HG03095 (cell line): Measurements from ENCODE around the gene COL13A1.

Source experiments
- ATAC-seq: cut with Tn5 transposase; IDR thresholded peaks from one replicate; pipeline ENCODE4 v1.9.1; 2021; ENCODE audit warnings: moderate library complexity; ENCODE audit not compliant: unreplicated experiment

The COL13A1 gene

GRCh38 chr10:69801434-69802315 lies at the start of gene COL13A1:
Gene COL13A1, plus strand, starts transcription at chr10:69801906. Its CDS starts 518 bp downstream, at chr10:69802424.
- ATAC-seq: no peak

- no peak for ATAC-seq
Measured at GRCh38 chr10:69752479-69752878, 49.2 kb upstream of the COL13A1 start.

GRCh38 chr10:69756279-69756678 lies 45.4 kb upstream of the COL13A1 start:
- ATAC-seq: no peak

GRCh38 chr10:69757206-69757552 lies 44.5 kb upstream of the COL13A1 start:
- no peak for ATAC-seq

GRCh38 chr10:69757553-69758309 lies 44.0 kb upstream of the COL13A1 start:
- no peak for ATAC-seq

- no peak for ATAC-seq
Measured at GRCh38 chr10:69758310-69758728, 43.4 kb upstream of the COL13A1 start.

- no peak for ATAC-seq
Measured at GRCh38 chr10:69759641-69760040, 42.1 kb upstream of the COL13A1 start.

GRCh38 chr10:69760072-69760471 lies 41.6 kb upstream of the COL13A1 start:
- no peak for ATAC-seq

GRCh38 chr10:69761320-69761719 lies 40.4 kb upstream of the COL13A1 start:
- no peak for ATAC-seq

GRCh38 chr10:69766161-69766910 lies 35.4 kb upstream of the COL13A1 start:
- ATAC-seq: no peak

- ATAC-seq: no peak
Measured at GRCh38 chr10:69767793-69768192, 33.9 kb upstream of the COL13A1 start.

GRCh38 chr10:69768386-69768785 lies 33.3 kb upstream of the COL13A1 start:
- ATAC-seq: no peak

GRCh38 chr10:69769395-69769992 lies 32.2 kb upstream of the COL13A1 start:
- ATAC-seq: no peak

GRCh38 chr10:69772933-69773704 lies 28.6 kb upstream of the COL13A1 start:
- no peak for ATAC-seq

- no peak for ATAC-seq
Measured at GRCh38 chr10:69774596-69774995, 27.1 kb upstream of the COL13A1 start.

GRCh38 chr10:69780077-69780476 lies 21.6 kb upstream of the COL13A1 start:
- no peak for ATAC-seq

GRCh38 chr10:69781576-69781975 lies 20.1 kb upstream of the COL13A1 start:
- ATAC-seq: no peak

GRCh38 chr10:69783515-69783914 lies 18.2 kb upstream of the COL13A1 start:
- no peak for ATAC-seq

GRCh38 chr10:69786791-69787190 lies 14.9 kb upstream of the COL13A1 start:
- no peak for ATAC-seq

- ATAC-seq: no peak
Measured at GRCh38 chr10:69787681-69788080, 14.0 kb upstream of the COL13A1 start.
